ENCODE measurements around the gene SCAI.
"Not testable (repeated sequence)": the region's sequence is repeated elsewhere in the genome, so short reads cannot be mapped to it uniquely, and the experiment has no call there.

The SCAI gene

DNA sequence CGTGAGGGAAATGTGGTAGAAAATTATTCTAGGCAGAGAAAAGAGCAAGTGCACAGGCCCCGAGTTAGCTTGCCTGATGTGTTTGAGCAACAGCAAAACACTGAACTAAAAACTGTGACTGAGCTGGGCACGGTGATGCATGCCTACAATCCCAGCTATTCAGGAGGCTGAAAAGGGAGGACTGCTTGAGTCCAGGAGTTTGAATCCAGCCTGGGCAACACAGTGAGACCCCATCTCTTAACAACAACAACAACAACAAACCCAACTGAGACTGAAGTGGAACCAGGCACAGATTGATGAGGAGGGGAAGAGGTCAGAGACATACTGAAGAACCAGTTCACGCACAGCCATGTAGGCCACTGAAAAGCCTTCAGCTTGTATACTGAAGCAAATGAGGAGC lies 42.5 kb downstream of the SCAI start:
- no peak for DNase-seq

DNA sequence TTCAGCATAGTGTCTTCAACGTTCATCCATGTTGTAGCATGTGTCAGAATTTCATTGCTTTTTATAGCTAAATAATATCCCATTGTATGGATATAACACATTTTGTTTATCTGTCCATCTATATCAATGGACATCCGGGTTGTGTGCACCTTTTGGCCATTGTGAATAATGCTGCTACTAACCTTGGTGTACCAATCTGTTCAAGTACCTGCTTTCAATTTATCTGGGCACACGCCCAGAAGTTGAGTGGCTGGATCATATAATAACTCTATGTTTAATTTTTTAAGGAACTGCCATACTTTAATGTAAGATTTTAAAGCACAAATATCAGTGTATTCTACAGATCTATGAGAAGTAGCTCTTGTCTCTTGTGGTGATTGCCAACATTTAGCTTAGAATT lies 43.5 kb downstream of the SCAI start:
- DNase-seq = peak; percentile 36

DNA sequence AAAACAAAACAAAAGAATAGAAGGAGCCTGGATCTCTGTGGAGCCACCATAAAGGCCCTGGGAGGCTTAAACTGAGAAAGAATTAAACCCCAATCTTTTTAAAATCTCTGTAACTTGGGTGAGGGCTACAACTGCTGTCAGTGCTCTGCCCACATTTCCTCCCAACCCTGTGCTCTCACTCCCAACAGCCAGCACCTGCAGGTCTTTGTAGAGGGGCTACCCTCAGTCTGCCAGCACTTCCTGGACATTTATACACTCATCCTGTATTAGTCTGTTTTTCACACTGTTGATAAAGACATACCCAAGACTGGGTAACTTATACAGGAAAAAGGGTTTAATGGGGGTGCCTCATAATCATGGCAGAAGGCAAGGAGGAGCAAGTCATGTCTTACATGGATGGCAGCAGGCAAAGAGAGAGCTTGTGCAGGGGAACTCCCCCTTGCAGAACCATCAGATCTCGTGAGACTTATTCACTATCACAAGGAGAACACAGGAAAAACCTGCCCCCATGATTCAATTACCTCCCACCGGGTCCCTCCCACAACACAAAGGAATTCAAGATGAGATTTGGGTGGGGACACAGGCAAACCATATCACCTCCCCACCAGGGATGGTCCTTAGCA lies 47.4 kb downstream of the SCAI start:
- DNase-seq = no peak

DNA sequence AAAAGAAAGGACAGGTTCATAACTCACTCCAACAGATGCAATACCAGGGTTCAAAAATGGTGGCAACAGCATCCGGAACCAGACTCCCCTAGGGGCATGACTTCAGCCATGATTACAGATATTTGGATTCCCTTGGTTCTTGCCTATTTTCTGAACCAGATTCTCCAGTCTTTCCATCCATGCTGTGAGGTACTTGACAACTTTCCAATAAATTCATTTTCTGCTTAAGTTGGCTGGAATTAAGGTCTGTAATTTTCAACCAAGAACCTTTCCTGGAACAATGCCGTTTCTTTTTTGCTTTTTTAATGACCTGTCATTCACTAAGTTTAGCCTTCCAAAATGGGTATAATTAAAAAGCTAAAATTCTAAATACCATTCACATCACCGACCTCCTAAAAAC lies 52.2 kb downstream of the SCAI start:
- DNase-seq = no peak

DNA sequence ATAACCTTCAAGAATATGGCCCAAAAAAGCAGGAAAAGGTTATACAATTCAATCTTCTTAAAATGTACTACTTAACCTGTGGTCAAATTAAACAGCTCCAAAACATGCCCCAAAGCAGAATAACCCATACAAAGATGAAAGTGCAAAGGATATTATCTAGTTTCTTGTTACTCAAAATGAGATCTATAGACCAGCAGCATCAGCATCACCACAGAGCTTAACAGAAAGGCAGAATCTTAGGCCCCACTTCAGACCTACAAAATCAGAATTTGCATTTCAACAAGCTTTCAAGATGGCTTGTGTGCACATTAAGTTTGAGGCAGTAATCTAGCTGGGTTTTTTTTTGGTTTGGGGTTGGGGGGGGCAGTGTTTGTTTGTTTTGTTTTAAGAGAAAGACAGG lies 54.0 kb downstream of the SCAI start:
- no peak for DNase-seq

DNA sequence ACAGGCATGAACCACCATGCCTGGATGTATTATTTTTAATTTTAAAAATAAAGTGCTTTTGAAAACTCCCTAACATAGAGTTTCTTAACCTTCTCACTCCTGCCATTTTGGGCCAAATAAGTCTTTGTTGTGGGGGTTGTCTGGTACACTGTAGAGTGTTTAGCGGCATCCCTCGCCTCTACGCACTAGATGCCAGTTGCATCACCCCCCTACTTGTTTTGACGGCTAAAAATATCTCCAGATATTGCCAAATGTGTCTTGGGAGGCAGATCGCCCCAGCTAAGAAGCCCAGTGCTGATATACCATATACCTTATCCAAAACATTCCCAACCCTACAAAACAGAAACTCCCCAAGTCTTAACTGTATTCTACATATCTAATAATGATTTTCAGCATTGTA lies 54.6 kb downstream of the SCAI start:
- DNase-seq = no peak

DNA sequence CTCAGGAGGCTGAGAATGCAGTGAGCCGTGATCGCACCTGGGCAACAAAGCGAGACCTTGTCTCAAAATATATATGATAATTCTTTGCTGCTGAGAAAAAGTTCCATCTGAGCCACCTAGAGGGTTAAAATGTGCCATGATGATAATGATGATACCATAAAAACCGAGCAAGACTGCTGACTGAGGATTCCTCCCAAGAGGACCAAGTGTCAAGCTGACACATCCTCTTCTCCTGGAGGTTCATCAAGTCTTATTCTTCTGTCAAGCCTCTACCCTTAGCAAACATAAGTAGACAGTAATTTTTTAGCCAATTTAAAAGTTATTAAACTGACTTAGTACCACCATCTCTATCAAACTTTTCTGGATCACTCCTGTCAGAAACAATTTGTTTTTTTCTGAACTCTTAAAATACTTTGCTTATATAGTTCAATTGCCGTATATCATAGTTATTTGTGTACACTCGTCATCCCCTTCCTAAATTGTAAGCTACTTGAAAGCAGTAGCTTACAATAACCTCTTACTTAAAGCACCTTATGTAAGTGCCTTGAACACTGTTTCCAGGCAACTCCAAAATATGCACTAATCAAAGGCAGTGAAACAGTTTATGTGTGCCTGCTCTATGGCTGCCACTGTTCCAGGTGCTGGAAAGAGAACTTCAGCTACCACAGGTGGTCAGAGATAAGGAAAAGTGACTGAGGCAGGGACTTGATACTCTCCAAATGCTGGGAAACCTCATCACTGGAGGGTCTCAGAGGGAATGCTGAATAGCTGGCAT lies 57.4 kb downstream of the SCAI start:
- no peak for DNase-seq

DNA sequence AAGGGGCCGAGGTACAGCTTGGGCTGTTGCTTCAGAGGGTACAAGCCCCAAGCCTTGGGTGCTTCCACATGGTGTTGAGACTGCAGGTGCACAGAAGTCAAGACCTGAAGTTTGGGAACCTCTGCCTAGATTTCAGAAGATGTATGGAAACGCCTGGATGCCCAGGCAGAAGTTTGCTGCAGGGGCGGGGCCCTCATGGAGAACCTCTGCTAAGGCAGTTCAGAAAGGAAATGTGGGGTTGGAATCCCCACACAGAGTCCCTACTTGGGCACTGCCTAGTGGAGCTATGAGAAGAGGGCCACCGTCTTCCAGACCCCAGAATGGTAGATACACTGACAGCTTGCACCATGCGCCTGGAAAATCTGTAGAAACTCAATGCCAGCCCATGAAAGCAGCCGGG lies 61.1 kb downstream of the SCAI start:
- DNase-seq = not testable (repeated sequence)

DNA sequence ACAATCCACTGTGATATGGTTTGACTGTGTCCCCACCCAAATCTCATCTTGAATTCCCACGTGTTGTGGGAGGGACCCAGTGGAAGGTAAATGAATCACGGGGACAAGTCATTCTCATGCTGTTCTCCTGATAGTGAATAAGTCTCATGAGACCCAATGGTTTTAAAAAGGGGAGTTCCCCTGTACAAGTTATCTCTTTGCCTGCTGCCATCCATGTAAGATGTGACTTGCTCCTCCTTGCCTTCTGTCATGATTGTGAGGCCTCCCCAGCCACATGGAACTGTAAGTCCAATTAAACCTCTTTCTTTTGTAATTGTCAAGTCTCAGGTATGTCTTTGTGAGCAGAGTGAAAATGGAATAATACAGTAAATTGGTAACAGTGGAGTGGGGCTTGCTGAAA lies 62.5 kb downstream of the SCAI start:
- DNase-seq = not testable (repeated sequence)

DNA sequence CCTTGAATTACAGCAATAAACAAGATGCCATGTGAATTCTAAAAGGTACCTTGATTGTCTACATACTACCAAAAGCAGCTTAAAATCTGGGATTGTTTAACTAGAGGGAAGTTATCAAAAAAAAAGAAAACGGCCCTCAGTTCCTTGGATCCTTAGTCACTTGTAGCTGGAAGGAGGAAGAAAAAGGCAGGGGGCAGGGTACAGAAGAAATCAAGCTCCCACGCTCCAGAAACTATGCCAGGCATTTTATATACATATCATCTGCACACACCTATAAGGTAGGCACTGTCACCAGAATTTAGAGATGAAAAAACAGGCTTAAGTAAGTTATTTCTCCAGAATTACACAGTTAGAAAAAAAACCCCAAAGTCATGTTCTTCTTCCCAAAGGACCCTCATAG lies 63.4 kb downstream of the SCAI start:
- no peak for DNase-seq

DNA sequence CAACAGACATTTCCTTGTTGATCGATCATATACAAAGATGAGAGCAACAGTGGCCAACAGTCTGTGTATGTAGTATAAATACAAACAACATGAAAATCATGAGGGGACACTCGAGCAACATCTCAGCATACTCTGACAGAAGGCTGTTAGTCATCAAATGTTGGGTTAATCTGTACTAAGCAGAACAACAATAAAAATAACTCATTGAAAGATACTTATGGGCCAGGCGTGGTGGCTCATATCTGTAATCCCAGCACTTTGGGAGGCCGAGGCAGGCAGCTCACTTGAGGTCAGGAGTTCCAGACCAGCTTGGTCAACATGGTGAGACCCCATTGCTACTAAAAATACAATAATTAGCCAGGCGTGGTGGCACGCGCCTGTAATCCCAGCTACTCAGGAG lies 67.3 kb downstream of the SCAI start:
- DNase-seq = no peak

DNA sequence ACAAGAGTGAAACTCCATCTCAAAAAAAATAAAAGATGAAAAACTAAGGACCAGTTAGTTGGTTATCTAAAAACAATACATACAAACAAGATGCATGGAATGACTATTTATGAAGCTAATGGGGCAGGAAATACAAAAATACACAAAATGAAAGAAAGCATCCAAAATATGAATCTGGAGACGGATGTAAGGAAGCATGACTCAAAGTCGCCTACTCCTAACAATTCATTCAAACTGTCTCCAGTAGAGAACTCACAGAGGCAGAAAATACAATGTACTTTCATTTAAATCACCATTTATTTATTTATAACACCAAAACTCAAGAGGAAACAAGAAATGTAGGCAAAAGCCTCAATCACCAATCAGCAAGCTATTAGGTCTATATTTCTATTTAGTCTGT lies 68.4 kb downstream of the SCAI start:
- DNase-seq = no peak

DNA sequence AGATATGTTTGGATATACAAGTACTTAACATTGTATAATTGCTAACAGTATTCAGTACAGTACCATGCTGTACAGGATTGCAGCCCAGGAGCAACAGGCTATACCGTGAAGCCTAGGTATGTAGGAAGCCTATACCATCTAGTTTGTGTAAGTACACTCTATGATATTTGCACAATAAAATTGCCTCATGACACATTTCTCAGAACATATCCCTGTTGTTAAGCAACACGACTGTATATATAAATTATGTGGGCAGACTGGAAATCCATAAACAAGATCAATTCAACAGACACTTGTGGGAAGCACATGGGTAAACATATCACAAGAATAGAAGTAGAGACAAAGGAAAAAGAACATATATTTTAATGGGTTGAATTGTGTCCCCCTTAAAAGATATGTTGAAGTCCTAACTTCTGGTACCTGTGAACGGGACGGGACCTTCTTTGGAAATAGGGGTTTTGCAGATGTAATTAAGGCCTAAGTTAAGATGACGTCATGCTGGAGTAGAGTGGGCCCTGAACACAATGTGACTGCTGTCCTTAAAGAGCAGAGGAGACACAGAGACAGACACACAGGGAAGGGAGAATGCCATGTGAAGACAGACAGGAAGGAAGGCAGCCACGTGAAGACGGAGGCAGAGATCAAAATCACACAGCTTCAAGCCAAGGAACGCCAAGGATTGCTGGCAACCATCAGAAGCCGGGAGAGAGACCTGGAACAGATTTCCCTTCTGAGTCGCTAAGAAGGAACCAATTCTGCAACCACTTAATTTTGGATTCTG lies 76.3 kb downstream of the SCAI start:
- DNase-seq = no peak

DNA sequence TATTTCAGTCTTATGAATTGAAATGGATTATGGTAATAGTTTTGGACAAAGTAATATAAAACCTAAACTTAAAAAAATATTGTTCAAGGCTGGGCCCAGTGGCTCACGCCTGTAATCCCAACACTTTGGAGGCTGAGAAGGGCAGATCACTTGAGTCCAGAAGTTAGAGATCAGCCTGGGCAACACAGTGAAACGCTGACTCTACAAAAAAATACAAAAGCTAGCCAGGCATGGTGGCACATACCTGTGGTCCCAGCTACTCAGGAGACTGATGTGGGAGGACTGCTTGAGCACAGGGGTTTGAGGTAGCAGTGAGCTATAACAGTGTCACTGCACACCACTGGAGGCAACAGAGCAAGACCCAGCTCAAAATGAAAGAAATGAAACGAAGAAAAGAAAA lies 81.9 kb downstream of the SCAI start:
- no peak for DNase-seq

DNA sequence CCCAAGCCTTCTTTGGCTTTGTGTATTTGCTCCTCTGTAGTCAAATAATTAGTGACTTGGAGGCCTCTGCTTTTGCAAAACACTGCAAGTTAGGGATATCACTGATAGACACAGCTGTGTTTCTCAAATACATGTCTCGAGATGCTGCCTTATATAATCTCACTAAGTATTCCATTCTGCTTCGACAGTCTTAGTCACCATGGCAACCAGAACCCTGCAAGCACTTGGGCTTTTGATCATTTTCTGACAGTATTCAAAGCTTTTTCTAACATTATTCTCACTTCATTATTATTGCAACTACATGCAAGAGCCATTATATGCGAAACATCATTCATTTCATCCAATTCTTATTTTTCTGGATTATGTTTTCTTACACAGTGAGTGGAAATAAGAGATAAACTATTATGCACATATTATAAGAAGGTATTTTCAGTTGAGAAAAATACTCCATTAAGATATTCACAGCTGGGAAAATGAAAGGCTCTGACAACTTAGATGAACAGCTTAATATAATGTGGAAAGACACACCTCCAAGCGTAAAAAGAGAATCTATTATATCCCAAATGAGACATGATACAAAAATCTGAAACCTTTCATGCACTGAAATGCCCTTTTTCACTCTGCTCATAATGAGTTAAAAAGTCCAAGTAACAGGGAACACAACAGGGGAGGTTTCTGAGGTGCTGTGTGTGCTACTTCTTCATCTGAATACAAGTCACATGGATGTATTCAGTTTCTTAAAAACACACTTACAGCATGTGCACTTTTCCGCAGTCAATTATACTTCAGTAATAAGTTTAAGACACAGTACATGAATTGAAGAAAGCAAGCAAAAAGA lies 93.9 kb downstream of the SCAI start:
- DNase-seq = no peak

DNA sequence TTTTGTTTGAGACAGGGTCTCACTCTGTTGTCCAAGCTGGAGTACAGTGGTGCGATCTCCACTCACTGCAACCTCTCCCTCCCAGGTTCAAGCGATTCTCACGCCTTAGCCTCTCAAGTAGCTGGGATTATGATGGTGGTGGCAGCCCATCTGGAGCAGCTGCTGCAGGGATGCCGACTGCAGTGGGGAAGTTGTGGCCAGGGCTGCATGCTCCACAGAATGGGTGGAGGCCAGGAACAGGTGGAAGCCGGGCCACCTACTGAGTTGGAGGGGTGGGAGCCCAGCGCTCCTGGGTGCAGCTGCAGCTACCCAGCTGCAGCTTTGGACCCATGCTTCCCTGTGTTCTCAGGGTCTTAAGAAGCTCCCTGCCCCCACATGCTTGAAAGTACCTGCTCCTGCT lies 99.7 kb downstream of the SCAI start:
- no peak for DNase-seq

DNA sequence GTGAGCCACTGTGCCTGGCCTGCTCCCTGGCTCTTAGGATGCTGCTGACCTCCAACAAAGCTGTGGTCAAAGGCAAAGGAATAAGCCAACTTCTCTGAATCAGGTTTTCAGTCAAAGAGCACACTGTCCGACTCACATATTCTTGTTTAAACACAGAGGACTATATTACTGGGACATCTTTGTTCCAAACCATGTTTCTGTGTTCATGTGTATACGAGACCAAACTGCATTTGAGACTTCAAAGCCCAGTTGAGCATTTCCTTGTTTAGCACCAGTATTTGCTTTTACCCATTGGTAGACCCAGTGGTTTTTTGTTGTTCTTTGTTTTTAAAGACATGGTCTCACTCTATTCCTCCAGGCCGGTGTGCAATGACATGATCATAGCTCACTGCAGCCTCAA lies 100.2 kb downstream of the SCAI start:
- DNase-seq = no peak

DNA sequence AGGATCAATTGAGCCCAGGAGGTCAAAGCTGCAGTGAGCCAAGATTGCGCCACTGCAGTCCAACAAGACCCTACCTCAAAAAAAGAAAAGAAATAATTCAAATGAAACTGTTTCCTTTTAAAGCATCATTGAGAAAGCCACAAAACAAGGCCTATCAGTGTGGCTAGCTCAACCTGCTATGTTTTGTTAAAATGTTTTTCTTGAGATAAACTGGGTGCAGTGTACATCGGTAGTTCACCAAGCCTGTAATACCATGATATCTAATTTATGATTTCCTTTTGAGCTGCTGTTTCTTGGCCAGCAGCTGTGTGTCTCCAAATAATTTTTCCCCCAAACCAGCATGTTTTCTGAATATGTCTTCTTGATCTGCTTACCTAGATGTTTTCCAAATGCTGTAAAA lies 105.2 kb downstream of the SCAI start:
- no peak for DNase-seq

DNA sequence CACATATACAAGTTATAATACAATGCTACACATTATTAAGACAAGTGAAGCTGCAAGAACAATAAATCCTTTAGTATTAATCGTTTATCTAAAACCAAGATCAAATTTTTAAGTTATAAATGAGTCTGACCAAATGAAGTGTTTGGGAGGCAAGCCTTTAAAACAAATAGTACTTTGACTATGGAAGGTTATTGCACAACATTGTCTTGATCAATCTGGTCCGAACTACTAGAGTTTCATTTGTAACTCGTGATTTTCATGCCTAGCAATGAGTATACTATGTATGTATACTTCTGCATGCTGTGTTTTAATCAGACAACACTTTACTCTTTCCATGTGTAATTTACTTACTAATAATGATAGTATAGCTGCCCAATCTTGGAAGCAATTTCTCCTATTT lies 115.3 kb downstream of the SCAI start:
- no peak for DNase-seq

DNA sequence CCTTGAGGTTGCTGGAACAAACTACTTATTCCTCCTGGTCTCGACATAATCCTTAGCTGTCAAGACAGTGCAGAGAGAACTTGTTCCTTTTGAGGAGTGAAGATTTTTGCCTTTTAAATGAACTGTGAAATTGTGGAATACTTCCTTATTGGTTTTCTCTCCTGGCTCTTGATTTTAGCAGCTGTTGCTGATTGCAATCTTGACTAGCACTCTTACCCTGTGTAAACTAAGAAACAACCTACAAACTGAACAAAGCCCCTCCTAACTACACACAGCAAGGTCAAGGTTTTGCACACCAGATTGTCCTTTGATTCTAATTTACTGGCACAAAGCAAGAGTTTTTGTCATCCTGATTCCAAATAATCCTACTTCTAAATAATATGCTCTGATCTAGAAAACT lies 118.4 kb downstream of the SCAI start:
- DNase-seq = no peak

DNA sequence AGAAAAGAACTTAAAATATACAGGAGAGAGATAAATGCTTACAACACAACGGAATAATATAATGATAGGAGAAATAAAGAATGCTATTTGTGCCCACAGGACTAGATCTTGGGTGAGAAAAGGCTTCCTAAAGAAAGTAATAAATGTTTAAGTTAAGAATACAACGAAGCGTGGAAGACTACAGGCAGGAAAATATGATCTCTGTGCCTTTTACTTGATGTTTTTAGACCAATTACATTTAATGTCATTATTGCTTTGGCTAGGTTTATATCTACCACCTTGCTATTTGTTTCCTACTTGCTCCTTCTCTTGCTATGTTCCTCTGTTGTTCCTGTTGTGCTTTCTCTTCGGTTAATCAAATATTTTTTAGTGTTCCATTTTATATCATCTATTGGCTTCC lies 122.3 kb downstream of the SCAI start:
- DNase-seq = no peak

DNA sequence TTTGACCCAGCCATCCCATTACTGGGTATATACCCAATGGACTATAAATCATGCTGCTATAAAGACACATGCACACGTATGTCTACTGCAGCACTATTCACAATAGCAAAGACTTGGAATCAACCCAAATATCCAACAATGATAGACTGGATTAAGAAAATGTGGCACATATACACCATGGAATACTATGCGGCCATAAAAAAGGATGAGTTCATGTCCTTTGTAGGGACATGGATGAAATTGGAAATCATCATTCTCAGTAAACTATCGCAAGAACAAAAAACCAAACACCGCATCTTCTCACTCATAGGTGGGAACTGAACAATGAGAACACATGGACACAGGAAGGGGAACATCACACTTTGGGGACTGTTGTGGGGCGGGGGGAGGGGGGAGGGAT lies 127.7 kb downstream of the SCAI start:
- DNase-seq = not testable (repeated sequence)

DNA sequence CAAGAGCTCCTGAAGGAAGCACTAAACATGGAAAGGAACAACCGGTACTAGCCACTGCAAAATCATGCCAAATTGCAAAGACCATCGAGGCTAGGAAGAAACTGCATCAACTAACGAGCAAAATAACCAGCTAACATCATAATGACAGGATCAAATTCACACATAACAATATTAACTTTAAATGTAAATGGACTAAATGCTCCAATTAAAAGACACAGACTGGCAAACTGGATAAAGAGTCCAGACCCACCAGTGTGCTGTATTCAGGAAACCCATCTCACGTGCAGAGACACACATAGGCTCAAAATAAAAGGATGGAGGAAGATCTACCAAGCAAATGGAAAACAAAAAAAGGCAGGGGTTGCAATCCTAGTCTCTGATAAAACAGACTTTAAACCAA lies 131.3 kb downstream of the SCAI start:
- not testable (repeated sequence) for DNase-seq
